ENCODE results near the gene TAF11L2.

- TF ChIP-seq CTCF (IDR thresholded peaks at IDR 0.05; ENCODE audit: insufficient read depth, low read length, poor library complexity, severe bottlenecking) (no peak), EZH2phosphoT487 (conservative IDR thresholded peaks at IDR 0.05; ENCODE audit: low read length) (no peak)
These were observed 36.2 kb upstream of the TAF11L2 start for GRCh38 chr5:17461793-17462192.

Data from SU-DHL-6 (cell line).